ENCODE measurements around the gene RYR3.
"Not testable (repeated sequence)": the region's sequence is repeated elsewhere in the genome, so short reads cannot be mapped to it uniquely, and the experiment has no call there.

The RYR3 gene

GRCh38 chr15:33757516-33758232 is 446.9 kb downstream of the RYR3 start:
- no peak for DNase-seq (ENCODE audit: low read depth in 2 of 2)

GRCh38 chr15:33766389-33766788 is 455.6 kb downstream of the RYR3 start:
- DNase-seq (ENCODE audit: low read depth in 2 of 2) = no peak

- no peak for DNase-seq (ENCODE audit: low read depth in 2 of 2)
Measured at GRCh38 chr15:33768670-33769190, 458.0 kb downstream of the RYR3 start.

- DNase-seq (ENCODE audit: low read depth in 2 of 2) = no peak
Measured at GRCh38 chr15:33773969-33774368, 463.2 kb downstream of the RYR3 start.

- no peak for DNase-seq (ENCODE audit: low read depth in 2 of 2)
Measured at GRCh38 chr15:33778852-33779251, 468.1 kb downstream of the RYR3 start.

- DNase-seq (ENCODE audit: low read depth in 2 of 2) = no peak
Measured at GRCh38 chr15:33780011-33780768, 469.4 kb downstream of the RYR3 start.

- no peak for DNase-seq (ENCODE audit: low read depth in 2 of 2)
Measured at GRCh38 chr15:33782966-33783365, 472.2 kb downstream of the RYR3 start.

- DNase-seq (ENCODE audit: low read depth in 2 of 2) = no peak
Measured at GRCh38 chr15:33785366-33785765, 474.6 kb downstream of the RYR3 start.

- no peak for DNase-seq (ENCODE audit: low read depth in 2 of 2)
Measured at GRCh38 chr15:33788906-33789540, 478.3 kb downstream of the RYR3 start.

- DNase-seq (ENCODE audit: low read depth in 2 of 2) = no peak
Measured at GRCh38 chr15:33794453-33794852, 483.7 kb downstream of the RYR3 start.

- DNase-seq (ENCODE audit: low read depth in 2 of 2) = no peak
Measured at GRCh38 chr15:33795070-33795469, 484.3 kb downstream of the RYR3 start.

- DNase-seq (ENCODE audit: low read depth in 2 of 2) = no peak
Measured at GRCh38 chr15:33797651-33798050, 486.9 kb downstream of the RYR3 start.

GRCh38 chr15:33801954-33802353 is 491.2 kb downstream of the RYR3 start:
- no peak for DNase-seq (ENCODE audit: low read depth in 2 of 2)

- no peak for DNase-seq (ENCODE audit: low read depth in 2 of 2)
Measured at GRCh38 chr15:33807665-33808064, 496.9 kb downstream of the RYR3 start.

- DNase-seq (ENCODE audit: low read depth in 2 of 2) = no peak
Measured at GRCh38 chr15:33808720-33809457, 498.1 kb downstream of the RYR3 start.

GRCh38 chr15:33810073-33810595 is 499.4 kb downstream of the RYR3 start:
- no peak for DNase-seq (ENCODE audit: low read depth in 2 of 2)

GRCh38 chr15:33810806-33811205 is 500.0 kb downstream of the RYR3 start:
- DNase-seq (ENCODE audit: low read depth in 2 of 2) = no peak

- no peak for DNase-seq (ENCODE audit: low read depth in 2 of 2)
Measured at GRCh38 chr15:33813891-33814290, 503.1 kb downstream of the RYR3 start.

- DNase-seq (ENCODE audit: low read depth in 2 of 2) = not testable (repeated sequence)
Measured at GRCh38 chr15:33819499-33819898, 508.7 kb downstream of the RYR3 start.

GRCh38 chr15:33822479-33822878 is 511.7 kb downstream of the RYR3 start:
- no peak for DNase-seq (ENCODE audit: low read depth in 2 of 2)

- DNase-seq (ENCODE audit: low read depth in 2 of 2) = no peak
Measured at GRCh38 chr15:33823119-33823518, 512.4 kb downstream of the RYR3 start.

- DNase-seq (ENCODE audit: low read depth in 2 of 2) = no peak
Measured at GRCh38 chr15:33825453-33825852, 514.7 kb downstream of the RYR3 start.

Measured in stimulated activated CD4-positive, alpha-beta T cell treated with anti-CD3 and anti-CD28 coated beads, Interleukin-1b, Interleukin-23, amount 100 ng/mL, for 1 hour (primary cell).